ENCODE measurements around the gene VASH2.

The VASH2 gene

DNA sequence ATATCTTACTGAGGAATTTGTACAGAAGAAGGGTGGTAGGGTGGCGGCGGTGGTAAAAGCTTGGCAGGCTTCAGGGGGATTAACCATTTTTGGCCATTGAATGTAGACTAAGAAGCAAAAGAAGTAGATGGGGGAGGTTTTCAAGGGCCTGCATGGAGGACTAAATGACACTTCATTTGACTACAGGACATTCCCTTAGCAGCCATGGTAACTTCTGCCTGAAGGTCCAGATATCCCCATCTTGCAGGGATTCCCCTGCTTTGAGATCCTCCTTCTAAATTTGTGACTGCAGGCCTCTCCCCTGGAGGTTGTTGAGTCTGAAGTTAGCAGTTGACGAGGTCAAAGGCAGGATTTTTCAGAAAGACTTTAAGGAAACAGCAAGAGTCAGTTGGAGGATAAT lies 4.8 kb downstream of the VASH2 start:
- H3K4me3 ChIP-seq (replicated peaks; ENCODE audit: low read depth, low read length), result no peak overlapping the region
- TF ChIP-seq, protein P1, sequence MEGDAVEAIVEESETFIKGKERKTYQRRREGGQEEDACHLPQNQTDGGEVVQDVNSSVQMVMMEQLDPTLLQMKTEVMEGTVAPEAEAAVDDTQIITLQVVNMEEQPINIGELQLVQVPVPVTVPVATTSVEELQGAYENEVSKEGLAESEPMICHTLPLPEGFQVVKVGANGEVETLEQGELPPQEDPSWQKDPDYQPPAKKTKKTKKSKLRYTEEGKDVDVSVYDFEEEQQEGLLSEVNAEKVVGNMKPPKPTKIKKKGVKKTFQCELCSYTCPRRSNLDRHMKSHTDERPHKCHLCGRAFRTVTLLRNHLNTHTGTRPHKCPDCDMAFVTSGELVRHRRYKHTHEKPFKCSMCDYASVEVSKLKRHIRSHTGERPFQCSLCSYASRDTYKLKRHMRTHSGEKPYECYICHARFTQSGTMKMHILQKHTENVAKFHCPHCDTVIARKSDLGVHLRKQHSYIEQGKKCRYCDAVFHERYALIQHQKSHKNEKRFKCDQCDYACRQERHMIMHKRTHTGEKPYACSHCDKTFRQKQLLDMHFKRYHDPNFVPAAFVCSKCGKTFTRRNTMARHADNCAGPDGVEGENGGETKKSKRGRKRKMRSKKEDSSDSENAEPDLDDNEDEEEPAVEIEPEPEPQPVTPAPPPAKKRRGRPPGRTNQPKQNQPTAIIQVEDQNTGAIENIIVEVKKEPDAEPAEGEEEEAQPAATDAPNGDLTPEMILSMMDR (IDR thresholded peaks at IDR 0.05; ENCODE audit: insufficient read depth, low read length, poor library complexity, severe bottlenecking), result no peak
- H3K27me3 ChIP-seq (replicated peaks; ENCODE audit: control insufficient read depth, insufficient read depth, low read length), result no peaks in the 10 kb centered on the region
- peaks cover 6% of the 10 kb centered on the region for H3K36me3 ChIP-seq (ENCODE audit: control insufficient read depth, insufficient read depth, low read length)
- no peak for DNase-seq (ENCODE audit: extremely low read depth, insufficient read length)

GRCh38 chr1:212955961-212956620 lies 5.8 kb downstream of the VASH2 start:
- Histone ChIP-seq H3K4me3 (replicated peaks; ENCODE audit: low read depth, low read length) (peak overlapping the region; percentile 16; the same call in 1 of the 2 replicates), H3K36me3 (ENCODE audit: control insufficient read depth, insufficient read depth, low read length) (peaks cover 10% of the 10 kb centered on the region), H3K27me3 (replicated peaks; ENCODE audit: control insufficient read depth, insufficient read depth, low read length) (no peaks in the 10 kb centered on the region)
- no peak for DNase-seq (ENCODE audit: extremely low read depth, insufficient read length)
- TF ChIP-seq, protein P1 (IDR thresholded peaks at IDR 0.05; ENCODE audit: insufficient read depth, low read length, poor library complexity, severe bottlenecking), result no peak

- peaks cover 11% of the 10 kb centered on the region for H3K36me3 ChIP-seq (ENCODE audit: control insufficient read depth, insufficient read depth, low read length)
- TF ChIP-seq, protein P1 (IDR thresholded peaks at IDR 0.05; ENCODE audit: insufficient read depth, low read length, poor library complexity, severe bottlenecking), result no peak
- no peak for DNase-seq (ENCODE audit: extremely low read depth, insufficient read length)
- H3K4me3 ChIP-seq (replicated peaks; ENCODE audit: low read depth, low read length), result no peak overlapping the region
- no peaks in the 10 kb centered on the region for H3K27me3 ChIP-seq (replicated peaks; ENCODE audit: control insufficient read depth, insufficient read depth, low read length)
These were observed 7.2 kb downstream of the VASH2 start for GRCh38 chr1:212957546-212957945.

- no peak overlapping the region for H3K4me3 ChIP-seq (replicated peaks; ENCODE audit: low read depth, low read length)
- peak; percentile 65 for DNase-seq (ENCODE audit: extremely low read depth, insufficient read length)
- H3K27me3 ChIP-seq (replicated peaks; ENCODE audit: control insufficient read depth, insufficient read depth, low read length), result no peaks in the 10 kb centered on the region
- peaks cover 14% of the 10 kb centered on the region for H3K36me3 ChIP-seq (ENCODE audit: control insufficient read depth, insufficient read depth, low read length)
- TF ChIP-seq, protein P1 (IDR thresholded peaks at IDR 0.05; ENCODE audit: insufficient read depth, low read length, poor library complexity, severe bottlenecking), result no peak
These were observed 7.8 kb downstream of the VASH2 start for GRCh38 chr1:212958175-212958574.

- Histone ChIP-seq H3K4me3 (replicated peaks; ENCODE audit: low read depth, low read length) (peak overlapping the region; percentile 17; the same call in 1 of the 2 replicates), H3K27me3 (replicated peaks; ENCODE audit: control insufficient read depth, insufficient read depth, low read length) (no peaks in the 10 kb centered on the region), H3K36me3 (ENCODE audit: control insufficient read depth, insufficient read depth, low read length) (peaks cover 19% of the 10 kb centered on the region)
- TF ChIP-seq, protein P1 (IDR thresholded peaks at IDR 0.05; ENCODE audit: insufficient read depth, low read length, poor library complexity, severe bottlenecking), result no peak
- DNase-seq (ENCODE audit: extremely low read depth, insufficient read length), result peak; percentile 66
These were observed 9.2 kb downstream of the VASH2 start for GRCh38 chr1:212959266-212960220.

All from GM06990 (cell line).